NCI-H2171 (cell line): ENCODE results near the gene MPC1.
"Not testable (repeated sequence)": the region's sequence is repeated elsewhere in the genome, so short reads cannot be mapped to it uniquely, and the experiment has no call there.

Experiments
- DNase-seq: peaks from one replicate; lab custom pipeline; 2025; lab: John Stamatoyannopoulos, UW

Gene MPC1

GRCh38 chr6:166406197-166406596, 23.5 kb upstream of the MPC1 start:
- no peak for DNase-seq

- DNase-seq: no peak
These were observed 22.6 kb upstream of the MPC1 start for GRCh38 chr6:166405386-166405785.

- peak; percentile 77 for DNase-seq
These were observed 20.0 kb upstream of the MPC1 start for GRCh38 chr6:166402582-166403277.

GRCh38 chr6:166400649-166401250, 18.0 kb upstream of the MPC1 start:
- DNase-seq: peak; percentile 31

GRCh38 chr6:166400181-166400580, 17.4 kb upstream of the MPC1 start:
- no peak for DNase-seq

GRCh38 chr6:166398348-166398747, 15.6 kb upstream of the MPC1 start:
- DNase-seq: no peak

GRCh38 chr6:166397849-166398248, 15.1 kb upstream of the MPC1 start:
- no peak for DNase-seq

- DNase-seq: no peak
These were observed 13.0 kb upstream of the MPC1 start for GRCh38 chr6:166395778-166396177.

GRCh38 chr6:166395351-166395750, 12.6 kb upstream of the MPC1 start:
- no peak for DNase-seq

GRCh38 chr6:166394036-166394892, 11.5 kb upstream of the MPC1 start:
- no peak for DNase-seq

- no peak for DNase-seq
These were observed 10.7 kb upstream of the MPC1 start for GRCh38 chr6:166393535-166393823.

- DNase-seq: not testable (repeated sequence)
These were observed 10.2 kb upstream of the MPC1 start for GRCh38 chr6:166392755-166393534.

- no peak for DNase-seq
These were observed 6.4 kb upstream of the MPC1 start for GRCh38 chr6:166389119-166389518.

GRCh38 chr6:166388290-166389004, 5.7 kb upstream of the MPC1 start:
- no peak for DNase-seq

GRCh38 chr6:166387642-166388289, 5.0 kb upstream of the MPC1 start:
- DNase-seq: no peak

- not testable (repeated sequence) for DNase-seq
These were observed 4.4 kb upstream of the MPC1 start for GRCh38 chr6:166387098-166387497.

GRCh38 chr6:166386111-166386510, 3.4 kb upstream of the MPC1 start:
- DNase-seq: no peak

- DNase-seq: not testable (repeated sequence)
These were observed 1.1 kb upstream of the MPC1 start for GRCh38 chr6:166383802-166384363.

- no peak for DNase-seq
These were observed 224 bp downstream of the MPC1 start for GRCh38 chr6:166382500-166382932.

GRCh38 chr6:166381733-166382499, 824 bp downstream of the MPC1 start:
- DNase-seq: no peak
